ENCODE data around the gene ENO3.
A peak's percentile ranks its signal among the peaks of the same experiment; 100 is the strongest.

ENO3 gene

GRCh38 chr17:4958102-4958501 lies 7.2 kb downstream of the ENO3 start:
- no peak overlapping the region for H3K4me3 ChIP-seq (replicated peaks; ENCODE audit: low read depth, low read length)
- TF ChIP-seq CTCF (IDR thresholded peaks at IDR 0.05; ENCODE audit: low read depth, low read length, missing control alignments), result no peak
- DNase-seq (ENCODE audit: extremely low read depth, low read depth), result no peak

GRCh38 chr17:4959261-4959965 lies 8.5 kb downstream of the ENO3 start:
- no peak overlapping the region for H3K4me3 ChIP-seq (replicated peaks; ENCODE audit: low read depth, low read length)
- DNase-seq (ENCODE audit: extremely low read depth, low read depth), result no peak
- TF ChIP-seq CTCF (IDR thresholded peaks at IDR 0.05; ENCODE audit: low read depth, low read length, missing control alignments), result no peak

GRCh38 chr17:4960279-4960922 lies 9.5 kb downstream of the ENO3 start:
- TF ChIP-seq CTCF (IDR thresholded peaks at IDR 0.05; ENCODE audit: low read depth, low read length, missing control alignments), result no peak
- DNase-seq (ENCODE audit: extremely low read depth, low read depth), result no peak

DNA sequence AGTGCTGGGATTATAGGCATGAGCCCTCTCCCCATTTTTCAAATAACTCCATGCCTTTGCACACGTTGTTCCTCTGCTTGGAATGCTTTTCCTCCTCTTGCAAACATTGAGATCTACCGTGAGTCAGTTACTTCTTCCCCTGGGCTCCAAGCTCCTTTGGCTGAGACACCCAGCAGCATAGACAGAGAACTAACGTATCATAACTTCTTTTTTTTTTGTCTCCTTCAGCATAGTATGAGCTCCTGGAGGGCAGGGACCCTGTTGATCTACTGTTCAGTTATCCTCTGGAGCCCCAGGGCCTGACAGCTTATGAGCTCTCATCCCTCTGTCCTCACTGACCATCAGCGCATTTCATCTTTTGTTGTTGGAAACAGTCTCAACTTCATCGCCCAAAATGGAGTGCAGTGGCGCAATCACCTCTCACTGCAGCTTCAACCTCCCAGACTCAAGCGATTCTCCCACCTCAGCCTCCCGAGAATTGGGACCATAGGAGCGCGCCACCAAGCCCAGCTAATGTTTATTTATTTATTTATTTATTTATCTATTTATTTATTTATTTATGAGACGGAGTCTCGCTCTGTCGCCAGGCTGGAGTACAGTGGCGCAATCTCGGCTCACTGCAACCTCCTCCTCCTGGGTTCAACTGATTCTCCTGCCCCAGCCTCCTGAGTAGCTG lies 14.5 kb downstream of the ENO3 start:
- H3K4me3 ChIP-seq (replicated peaks; ENCODE audit: low read depth, low read length), result no peak overlapping the region
- no peak for DNase-seq (ENCODE audit: extremely low read depth, low read depth)
- no peak for TF ChIP-seq CTCF (IDR thresholded peaks at IDR 0.05; ENCODE audit: low read depth, low read length, missing control alignments)

More at GRCh38 chr17:4960279-4960922, 9.5 kb downstream of the ENO3 start:
- no peak overlapping the region for H3K4me3 ChIP-seq (replicated peaks; ENCODE audit: low read depth, low read length)

DNA sequence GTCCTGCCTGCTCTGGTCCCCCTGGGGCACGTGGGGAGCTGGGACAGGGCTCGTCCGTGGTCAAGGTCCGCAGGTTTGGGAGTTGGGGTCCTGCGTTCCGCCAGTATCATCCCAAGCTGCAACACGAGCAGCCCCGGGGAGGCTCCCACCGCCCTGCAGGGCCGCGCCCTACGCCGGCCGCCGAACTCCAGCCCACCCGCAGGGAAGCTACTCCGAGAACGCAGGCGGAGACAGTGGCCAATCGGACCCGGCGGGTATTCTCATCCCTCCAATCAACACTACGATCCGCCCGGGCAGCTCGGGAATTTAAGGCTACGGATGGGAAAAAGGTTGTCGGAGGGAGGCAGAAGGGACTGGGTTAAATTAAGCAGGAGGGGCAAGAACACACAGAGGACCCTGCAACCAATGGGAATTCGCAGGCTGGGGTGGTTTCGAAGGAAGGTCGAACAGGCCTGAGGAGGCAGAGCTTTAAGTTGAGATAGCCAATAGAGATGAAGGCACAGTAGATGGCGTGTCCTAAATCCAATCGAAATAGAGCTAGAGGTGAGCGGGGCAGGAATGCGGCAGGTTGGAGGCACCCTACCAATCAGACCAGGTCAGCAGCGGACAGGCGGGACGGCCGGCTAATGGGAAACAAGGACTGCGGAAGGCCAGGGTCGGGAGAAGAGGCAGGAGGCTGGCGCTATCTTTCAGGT lies 16.1 kb downstream of the ENO3 start:
- no peak for TF ChIP-seq CTCF (IDR thresholded peaks at IDR 0.05; ENCODE audit: low read depth, low read length, missing control alignments)
- DNase-seq (ENCODE audit: extremely low read depth, low read depth), result peak; percentile 100
- H3K4me3 ChIP-seq (replicated peaks; ENCODE audit: low read depth, low read length), result peak overlapping the region; percentile 62

- peak; percentile 92 for DNase-seq (ENCODE audit: extremely low read depth, low read depth)
- no peak for TF ChIP-seq CTCF (IDR thresholded peaks at IDR 0.05; ENCODE audit: low read depth, low read length, missing control alignments)
- peak within 1 kb of the TSS; percentile 62 for H3K4me3 ChIP-seq (replicated peaks; ENCODE audit: low read depth, low read length)
Measured at GRCh38 chr17:4967539-4968485, 16.9 kb downstream of the ENO3 start, which contains the start of gene SPAG7. TSS of gene SPAG7 (minus strand) at chr17:4967817. CDS start at chr17:4967804, 13 bp downstream.
